Measurements from ENCODE around the gene MIPOL1. TPM values are rescaled to one million over a fixed set of nuclear protein-coding genes. Genes with fewer than 3 reads are reported as not detected.

The MIPOL1 gene
- total and polyA plus RNA-seq, 2 of the 13 experiments (the other 11 are each of a cell fraction or from before 2014, with no cell fraction given) = 8.6 to 34.2 TPM

DNA sequence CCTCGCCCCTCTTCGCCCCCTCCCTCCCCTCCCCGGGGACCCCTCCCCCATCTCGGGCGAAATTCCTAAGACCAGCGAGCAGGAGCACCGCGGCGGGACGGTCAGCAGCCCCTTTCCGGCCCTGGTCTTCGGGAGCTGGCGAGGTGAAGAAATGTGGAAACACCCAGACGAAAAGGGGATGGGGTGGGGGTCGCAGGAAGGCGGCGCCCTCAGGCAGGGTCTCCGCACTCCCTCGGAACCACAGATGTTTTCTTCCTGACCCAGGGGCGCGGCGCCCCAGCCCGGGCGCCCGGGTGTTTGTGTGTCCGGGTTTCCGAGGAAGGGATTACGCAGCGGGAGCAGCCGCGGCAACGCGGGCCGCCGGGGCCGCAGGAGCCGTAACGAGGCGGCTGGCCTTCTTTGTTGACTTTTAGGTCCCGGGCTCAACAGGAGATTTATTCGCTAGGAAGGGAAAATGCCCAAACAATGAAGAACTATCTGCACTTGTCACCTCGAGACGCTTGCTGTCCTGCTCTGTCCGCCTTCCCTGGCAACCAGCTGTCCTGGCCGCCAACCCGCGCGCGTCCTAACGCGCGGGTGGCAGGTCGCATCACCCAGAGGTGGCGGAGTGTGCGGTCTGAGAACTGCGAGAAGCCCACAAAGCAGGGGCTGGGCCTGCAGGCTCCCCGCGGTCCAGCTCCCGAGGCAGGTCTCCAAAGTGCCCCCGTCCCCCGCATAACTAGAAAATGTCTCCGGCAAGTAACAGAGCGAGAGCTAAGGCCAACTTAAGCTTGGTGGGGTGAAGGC, 390.3 kb downstream of the MIPOL1 start (continued):
- TF ChIP-seq, protein P1, sequence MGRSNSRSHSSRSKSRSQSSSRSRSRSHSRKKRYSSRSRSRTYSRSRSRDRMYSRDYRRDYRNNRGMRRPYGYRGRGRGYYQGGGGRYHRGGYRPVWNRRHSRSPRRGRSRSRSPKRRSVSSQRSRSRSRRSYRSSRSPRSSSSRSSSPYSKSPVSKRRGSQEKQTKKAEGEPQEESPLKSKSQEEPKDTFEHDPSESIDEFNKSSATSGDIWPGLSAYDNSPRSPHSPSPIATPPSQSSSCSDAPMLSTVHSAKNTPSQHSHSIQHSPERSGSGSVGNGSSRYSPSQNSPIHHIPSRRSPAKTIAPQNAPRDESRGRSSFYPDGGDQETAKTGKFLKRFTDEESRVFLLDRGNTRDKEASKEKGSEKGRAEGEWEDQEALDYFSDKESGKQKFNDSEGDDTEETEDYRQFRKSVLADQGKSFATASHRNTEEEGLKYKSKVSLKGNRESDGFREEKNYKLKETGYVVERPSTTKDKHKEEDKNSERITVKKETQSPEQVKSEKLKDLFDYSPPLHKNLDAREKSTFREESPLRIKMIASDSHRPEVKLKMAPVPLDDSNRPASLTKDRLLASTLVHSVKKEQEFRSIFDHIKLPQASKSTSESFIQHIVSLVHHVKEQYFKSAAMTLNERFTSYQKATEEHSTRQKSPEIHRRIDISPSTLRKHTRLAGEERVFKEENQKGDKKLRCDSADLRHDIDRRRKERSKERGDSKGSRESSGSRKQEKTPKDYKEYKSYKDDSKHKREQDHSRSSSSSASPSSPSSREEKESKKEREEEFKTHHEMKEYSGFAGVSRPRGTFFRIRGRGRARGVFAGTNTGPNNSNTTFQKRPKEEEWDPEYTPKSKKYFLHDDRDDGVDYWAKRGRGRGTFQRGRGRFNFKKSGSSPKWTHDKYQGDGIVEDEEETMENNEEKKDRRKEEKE (IDR thresholded peaks at IDR 0.05) = no peak
- TF ChIP-seq XBP1 (CRISPR knock-in tag; IDR thresholded peaks at IDR 0.05) (0 out of 2 replicates have a peak, but pooled peaks have one; percentile 67), ZNF510 (CRISPR knock-in tag; IDR thresholded peaks at IDR 0.05; ENCODE audit: low read depth) (no peak), NPAS2 (CRISPR knock-in tag; IDR thresholded peaks at IDR 0.05; ENCODE audit: borderline replicate concordance) (0 out of 2 replicates have a peak, but pooled peaks have one; percentile 65), KLF12 (CRISPR knock-in tag; IDR thresholded peaks at IDR 0.05; ENCODE audit: borderline replicate concordance) (peak; percentile 17; the same call in 1 of the 2 replicates), ZBTB3 (CRISPR knock-in tag; IDR thresholded peaks at IDR 0.05; ENCODE audit: borderline replicate concordance, low read depth) (no peak), MBD4 (IDR thresholded peaks at IDR 0.05; ENCODE audit: borderline replicate concordance, low read length) (no peak), ZNF777 (CRISPR knock-in tag; IDR thresholded peaks at IDR 0.05) (peak; percentile 16; the same call in 1 of the 2 replicates), ZNF570 (CRISPR knock-in tag; IDR thresholded peaks at IDR 0.05; ENCODE audit: borderline replicate concordance) (no peak; the same call in 1 of the 2 replicates), MEIS2 (CRISPR knock-in tag; IDR thresholded peaks at IDR 0.05) (peak; percentile 44; the same call in 1 of the 2 replicates), KDM5B (CRISPR knock-in tag; IDR thresholded peaks at IDR 0.05; ENCODE audit: borderline replicate concordance) (peak; percentile 98), PCBP2 (optimal IDR thresholded peaks at IDR 0.05; ENCODE audit: low read depth, low read length, poor library complexity, severe bottlenecking) (no peak), SMARCE1 (IDR thresholded peaks at IDR 0.05; ENCODE audit: borderline replicate concordance) (no peak), ZNF205 (CRISPR knock-in tag; IDR thresholded peaks at IDR 0.05) (peak; percentile 66; the same call in 1 of the 2 replicates)
- TF ChIP-seq, protein P2, sequence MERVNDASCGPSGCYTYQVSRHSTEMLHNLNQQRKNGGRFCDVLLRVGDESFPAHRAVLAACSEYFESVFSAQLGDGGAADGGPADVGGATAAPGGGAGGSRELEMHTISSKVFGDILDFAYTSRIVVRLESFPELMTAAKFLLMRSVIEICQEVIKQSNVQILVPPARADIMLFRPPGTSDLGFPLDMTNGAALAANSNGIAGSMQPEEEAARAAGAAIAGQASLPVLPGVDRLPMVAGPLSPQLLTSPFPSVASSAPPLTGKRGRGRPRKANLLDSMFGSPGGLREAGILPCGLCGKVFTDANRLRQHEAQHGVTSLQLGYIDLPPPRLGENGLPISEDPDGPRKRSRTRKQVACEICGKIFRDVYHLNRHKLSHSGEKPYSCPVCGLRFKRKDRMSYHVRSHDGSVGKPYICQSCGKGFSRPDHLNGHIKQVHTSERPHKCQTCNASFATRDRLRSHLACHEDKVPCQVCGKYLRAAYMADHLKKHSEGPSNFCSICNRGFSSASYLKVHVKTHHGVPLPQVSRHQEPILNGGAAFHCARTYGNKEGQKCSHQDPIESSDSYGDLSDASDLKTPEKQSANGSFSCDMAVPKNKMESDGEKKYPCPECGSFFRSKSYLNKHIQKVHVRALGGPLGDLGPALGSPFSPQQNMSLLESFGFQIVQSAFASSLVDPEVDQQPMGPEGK (CRISPR knock-in tag; IDR thresholded peaks at IDR 0.05) = peak; percentile 63
- TF ChIP-seq, protein P3, sequence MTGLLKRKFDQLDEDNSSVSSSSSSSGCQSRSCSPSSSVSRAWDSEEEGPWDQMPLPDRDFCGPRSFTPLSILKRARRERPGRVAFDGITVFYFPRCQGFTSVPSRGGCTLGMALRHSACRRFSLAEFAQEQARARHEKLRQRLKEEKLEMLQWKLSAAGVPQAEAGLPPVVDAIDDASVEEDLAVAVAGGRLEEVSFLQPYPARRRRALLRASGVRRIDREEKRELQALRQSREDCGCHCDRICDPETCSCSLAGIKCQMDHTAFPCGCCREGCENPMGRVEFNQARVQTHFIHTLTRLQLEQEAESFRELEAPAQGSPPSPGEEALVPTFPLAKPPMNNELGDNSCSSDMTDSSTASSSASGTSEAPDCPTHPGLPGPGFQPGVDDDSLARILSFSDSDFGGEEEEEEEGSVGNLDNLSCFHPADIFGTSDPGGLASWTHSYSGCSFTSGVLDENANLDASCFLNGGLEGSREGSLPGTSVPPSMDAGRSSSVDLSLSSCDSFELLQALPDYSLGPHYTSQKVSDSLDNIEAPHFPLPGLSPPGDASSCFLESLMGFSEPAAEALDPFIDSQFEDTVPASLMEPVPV (CRISPR knock-in tag; IDR thresholded peaks at IDR 0.05) = peak; percentile 74; the same call in 1 of the 2 replicates
- TF ChIP-seq, protein P4, sequence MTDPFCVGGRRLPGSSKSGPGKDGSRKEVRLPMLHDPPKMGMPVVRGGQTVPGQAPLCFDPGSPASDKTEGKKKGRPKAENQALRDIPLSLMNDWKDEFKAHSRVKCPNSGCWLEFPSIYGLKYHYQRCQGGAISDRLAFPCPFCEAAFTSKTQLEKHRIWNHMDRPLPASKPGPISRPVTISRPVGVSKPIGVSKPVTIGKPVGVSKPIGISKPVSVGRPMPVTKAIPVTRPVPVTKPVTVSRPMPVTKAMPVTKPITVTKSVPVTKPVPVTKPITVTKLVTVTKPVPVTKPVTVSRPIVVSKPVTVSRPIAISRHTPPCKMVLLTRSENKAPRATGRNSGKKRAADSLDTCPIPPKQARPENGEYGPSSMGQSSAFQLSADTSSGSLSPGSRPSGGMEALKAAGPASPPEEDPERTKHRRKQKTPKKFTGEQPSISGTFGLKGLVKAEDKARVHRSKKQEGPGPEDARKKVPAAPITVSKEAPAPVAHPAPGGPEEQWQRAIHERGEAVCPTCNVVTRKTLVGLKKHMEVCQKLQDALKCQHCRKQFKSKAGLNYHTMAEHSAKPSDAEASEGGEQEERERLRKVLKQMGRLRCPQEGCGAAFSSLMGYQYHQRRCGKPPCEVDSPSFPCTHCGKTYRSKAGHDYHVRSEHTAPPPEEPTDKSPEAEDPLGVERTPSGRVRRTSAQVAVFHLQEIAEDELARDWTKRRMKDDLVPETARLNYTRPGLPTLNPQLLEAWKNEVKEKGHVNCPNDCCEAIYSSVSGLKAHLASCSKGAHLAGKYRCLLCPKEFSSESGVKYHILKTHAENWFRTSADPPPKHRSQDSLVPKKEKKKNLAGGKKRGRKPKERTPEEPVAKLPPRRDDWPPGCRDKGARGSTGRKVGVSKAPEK (CRISPR knock-in tag; IDR thresholded peaks at IDR 0.05; ENCODE audit: borderline replicate concordance) = peak; percentile 98; the same call in 1 of the 2 replicates
- TF ChIP-seq, protein P5, sequence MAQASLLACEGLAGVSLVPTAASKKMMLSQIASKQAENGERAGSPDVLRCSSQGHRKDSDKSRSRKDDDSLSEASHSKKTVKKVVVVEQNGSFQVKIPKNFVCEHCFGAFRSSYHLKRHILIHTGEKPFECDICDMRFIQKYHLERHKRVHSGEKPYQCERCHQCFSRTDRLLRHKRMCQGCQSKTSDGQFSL (CRISPR knock-in tag; IDR thresholded peaks at IDR 0.05) = no peak
